RWPE1 (cell line): ENCODE data around the gene FAM177B.

Experiments
- CTCF ChIA-PET: fragments of 350-600 bp; sonication (Branson Sonifier 250); formaldehyde crosslinking; extraction: SDS; loops from one replicate; lab custom pipeline; 2021; lab: Yijun Ruan, JAX
- POLR2A ChIA-PET: fragments of 400-600 bp; formaldehyde crosslinking; extraction: SDS; loops from one replicate; lab custom pipeline; 2020; ENCODE audit warnings: antibody characterized with exemption; ENCODE audit not compliant: low non-redundant PET; lab: Yijun Ruan, JAX
- DNase-seq: peaks from one replicate; pipeline ENCODE4 v3.0.0; 2012; ENCODE audit warnings: low spot score
- H3K27ac ChIP-seq: fragments of 450-650 bp; 2 replicates; pipeline ENCODE4 v1.5.1; 2017
- CTCF ChIP-seq: fragments of 450-650 bp; conservative IDR thresholded peaks from 2 replicates; pipeline ENCODE4 v1.5.1; 2017; ENCODE audit warnings: low read depth, mild to moderate bottlenecking

Gene FAM177B

DNA sequence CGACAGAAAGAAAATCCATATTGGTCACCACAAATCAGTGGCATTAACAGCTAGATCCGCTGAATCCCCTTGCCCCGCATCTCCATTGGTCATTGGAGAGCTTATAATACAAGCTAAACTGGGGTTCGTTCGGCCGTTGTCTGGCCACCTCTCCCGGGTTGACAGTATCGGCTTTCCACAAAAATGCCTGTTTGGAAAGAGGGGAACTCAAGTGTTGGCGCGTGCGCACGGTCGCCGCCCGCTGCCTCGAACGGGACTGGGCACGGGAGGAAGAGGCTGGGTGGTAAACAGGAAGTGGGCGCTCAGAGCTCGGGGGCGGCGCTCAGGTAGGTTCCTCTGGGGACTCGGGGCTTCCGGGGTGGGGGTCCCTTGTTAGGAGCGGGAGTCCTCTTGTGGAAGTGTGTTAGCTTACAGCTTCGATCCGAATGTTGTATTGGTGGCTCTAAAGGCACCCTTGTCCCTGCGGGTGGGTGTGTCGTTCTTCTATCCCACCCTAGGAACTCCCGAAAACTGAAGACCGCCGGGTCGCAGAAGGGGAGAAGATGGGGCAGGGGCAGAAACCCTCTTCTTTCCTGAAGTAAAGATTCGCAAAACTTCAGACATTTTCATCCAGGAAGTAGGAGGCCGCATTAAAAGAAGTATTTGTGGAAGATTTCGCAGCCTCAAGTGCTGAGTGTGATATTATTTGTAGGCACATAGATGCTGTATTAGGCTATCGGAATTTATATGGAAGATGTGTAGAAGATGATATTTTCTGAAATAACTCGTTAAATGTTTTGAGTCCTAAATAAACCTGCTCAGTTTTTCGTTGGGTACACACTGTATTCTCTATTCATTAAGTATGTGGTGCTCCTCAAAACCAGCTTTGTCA is 23.7 kb upstream of the FAM177B start:
- peak overlapping the region; percentile 97 for H3K27ac ChIP-seq
- POLR2A ChIA-PET = no interaction called here
- CTCF ChIA-PET = interaction anchor here (0.7 kb wide), 1 partner anchor 75 kb away, joined by 6 read pairs; no protein-coding TSS in a partner anchor
- peak; percentile 82 for DNase-seq
- TF ChIP-seq CTCF = no peak

DNA sequence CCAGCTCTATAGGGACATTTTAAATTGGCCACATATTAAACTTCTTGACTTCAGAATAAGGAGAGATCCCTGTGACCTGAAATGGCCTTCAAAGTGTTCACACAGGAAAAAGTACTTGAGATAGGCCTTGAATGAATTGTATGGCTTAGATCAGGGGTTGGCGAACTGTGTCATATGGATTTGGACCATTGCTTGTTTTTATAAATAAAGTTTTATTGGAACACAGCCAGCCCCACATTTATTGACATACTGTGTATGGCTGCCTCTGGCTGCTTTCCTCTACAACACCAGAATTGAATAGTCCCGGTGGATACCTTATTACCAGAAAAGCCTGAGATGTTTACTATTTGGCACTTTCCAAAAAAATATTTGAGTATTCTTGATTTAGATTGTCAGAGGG is 20.6 kb upstream of the FAM177B start:
- CTCF ChIA-PET = no interaction called here
- H3K27ac ChIP-seq = no peak overlapping the region
- no peak for DNase-seq
- POLR2A ChIA-PET = no interaction called here
- no peak for TF ChIP-seq CTCF

DNA sequence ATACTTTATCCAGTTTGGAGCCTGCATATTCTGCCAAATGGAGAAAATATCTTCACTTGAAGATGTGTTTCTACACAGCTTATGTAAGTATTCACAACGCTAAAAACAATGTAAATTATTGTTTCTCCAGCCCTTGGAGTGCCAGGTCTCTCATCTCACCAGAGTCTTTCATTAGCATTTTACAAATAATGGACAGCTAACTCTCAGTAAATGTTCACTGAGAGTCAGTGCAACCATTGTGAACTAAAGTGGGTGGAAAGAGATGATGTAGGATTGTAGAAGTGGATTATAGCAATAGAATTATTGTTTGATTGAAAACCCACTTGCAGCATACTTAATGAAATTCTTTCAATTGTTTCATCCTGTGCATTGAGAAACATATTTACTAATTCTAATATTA is 8.3 kb upstream of the FAM177B start:
- ChIA-PET CTCF (interaction anchor here (0.6 kb wide), 1 partner anchor 180 kb away, joined by 3 read pairs; the partner anchor contains the start of gene HHIPL2), POLR2A (no interaction called here)
- no peak for TF ChIP-seq CTCF
- H3K27ac ChIP-seq = no peak overlapping the region
- DNase-seq = no peak

DNA sequence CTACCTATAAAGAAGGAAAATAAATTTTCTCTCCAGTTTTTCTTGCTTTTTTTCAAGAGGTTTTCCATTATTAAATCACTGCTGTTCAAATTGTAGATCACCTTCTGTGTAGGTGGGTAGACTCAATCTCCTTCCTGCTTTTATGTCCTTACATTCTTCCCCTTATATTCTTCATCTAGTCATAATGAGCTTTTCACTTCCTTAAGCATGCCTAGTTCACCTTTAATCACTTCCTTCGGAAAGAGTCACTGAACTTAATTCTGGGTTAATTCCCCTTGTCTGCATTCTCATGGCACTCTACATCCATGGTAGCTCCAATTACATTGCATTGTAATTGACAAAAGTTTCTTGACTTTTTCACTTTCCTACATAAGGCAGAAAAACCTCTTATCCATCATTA is 6.1 kb upstream of the FAM177B start:
- DNase-seq = no peak
- H3K27ac ChIP-seq = no peak overlapping the region
- no peak for TF ChIP-seq CTCF
- ChIA-PET POLR2A (no interaction called here), CTCF (no interaction called here)

- ChIA-PET CTCF (no interaction called here), POLR2A (no interaction called here)
- TF ChIP-seq CTCF = no peak
- no peak for DNase-seq
- H3K27ac ChIP-seq = no peak overlapping the region
Measured at GRCh38 chr1:222732216-222733159, 4.5 kb upstream of the FAM177B start.

- no peak for DNase-seq
- CTCF ChIA-PET = interaction anchor here (0.5 kb wide), 1 partner anchor 1130 kb away, joined by 4 read pairs; no protein-coding TSS in a partner anchor
- POLR2A ChIA-PET = no interaction called here
- no peak overlapping the region for H3K27ac ChIP-seq
- no peak for TF ChIP-seq CTCF
Measured at GRCh38 chr1:222734740-222735139, 2.3 kb upstream of the FAM177B start.
